GM13977 (cell line): ENCODE results near the gene ZPBP.
"Not testable (repeated sequence)": the region's sequence is repeated elsewhere in the genome, so short reads cannot be mapped to it uniquely, and the experiment has no call there.

ENCODE experiments used
- DNase-seq: peaks from one replicate; pipeline ENCODE4 v3.0.0; 2012; ENCODE audit warnings: low spot score
- CTCF ChIP-seq: IDR thresholded peaks from 2 replicates; pipeline ENCODE4 v1.5.1; 2012; ENCODE audit warnings: mild to moderate bottlenecking, control low read depth; ENCODE audit not compliant: insufficient read depth; ENCODE audit errors: extremely low read depth, missing control alignments
- in situ Hi-C: fragments of 300-500 bp; cut with MboI; formaldehyde crosslinking; loops from one replicate; pipeline ENCODE4 v1.12.0; 2022; ENCODE audit warnings: low sequenced_read_pairs, low pct_unique_long_range_greater_than_20kb, mixed read lengths, inconsistent platforms; ENCODE audit not compliant: unreplicated experiment

Gene ZPBP

GRCh38 chr7:50062951-50063350 lies 30.1 kb downstream of the ZPBP start:
- in situ Hi-C loops = no loop called here
- DNase-seq = no peak
- TF ChIP-seq CTCF = no peak

GRCh38 chr7:50056131-50056530 lies 36.9 kb downstream of the ZPBP start:
- TF ChIP-seq CTCF = no peak
- in situ Hi-C loops = no loop called here
- no peak for DNase-seq

GRCh38 chr7:50047716-50048115 lies 45.3 kb downstream of the ZPBP start:
- in situ Hi-C loops = no loop called here
- DNase-seq = no peak
- TF ChIP-seq CTCF = no peak

- in situ Hi-C loops, DNase-seq: not testable (repeated sequence)
Measured at GRCh38 chr7:50041165-50041564, 51.9 kb downstream of the ZPBP start.

- TF ChIP-seq CTCF = no peak
- in situ Hi-C loops = no loop called here
- DNase-seq = no peak
Measured at GRCh38 chr7:50037086-50037485, 56.0 kb downstream of the ZPBP start.

- in situ Hi-C loops = no loop called here
- no peak for TF ChIP-seq CTCF
- DNase-seq = no peak
Measured at GRCh38 chr7:50022991-50023390, 70.1 kb downstream of the ZPBP start.

GRCh38 chr7:50022451-50022850 lies 70.6 kb downstream of the ZPBP start:
- no peak for TF ChIP-seq CTCF
- in situ Hi-C loops = no loop called here
- DNase-seq = no peak
